Body of pancreas (tissue), 4 donors: ENCODE measurements around the gene SLTM. TPM values are rescaled to one million over a fixed set of nuclear protein-coding genes. Genes with fewer than 3 reads are reported as not detected.
"Not testable (repeated sequence)": the region's sequence is repeated elsewhere in the genome, so short reads cannot be mapped to it uniquely, and the experiment has no call there.

ENCODE experiments used
- ATAC-seq: fragments of 150-250 bp; one replicate; pipeline ENCODE4 v1.9.1; 2016
- DNase-seq, 4 donors: peaks; one replicate each; pipeline ENCODE4 v3.0.0-alpha.2; 2019
- H3K27ac ChIP-seq, 4 donors: fragments of 200-600 bp; sonication (generic); 1 replicate in 3 of 4; 2 replicates in 1 of 4; pipeline versions ENCODE4 v1.5.1 to v1.6.1; 2016 to 2019; ENCODE audit warnings: mild to moderate bottlenecking in 1 of 4, mixed read lengths in 1 of 4, moderate library complexity in 1 of 4
- H3K27me3 ChIP-seq, 2 donors: fragments of 200-600 bp; sonication (generic); one replicate each; pipeline ENCODE4 v1.6.0; 2016; ENCODE audit warnings: mild to moderate bottlenecking in 1 of 2
- H3K36me3 ChIP-seq, 2 donors: fragments of 200-600 bp; sonication (generic); replicated peaks in 1 of 2; 2 replicates each; pipeline ENCODE4 v1.5.1; 2016; ENCODE audit warnings: low read depth in 2 of 2; ENCODE audit not compliant: insufficient read depth in 1 of 2
- H3K4me1 ChIP-seq: fragments of 200-600 bp; sonication (generic); one replicate; pipeline ENCODE4 v1.6.0; 2016
- H3K4me3 ChIP-seq, 2 donors: fragments of 200-600 bp; sonication (generic); 1 replicate in 1 of 2; 2 replicates in 1 of 2; pipeline ENCODE4 v1.5.1; 2016 to 2019
- H3K9me3 ChIP-seq, 3 donors: fragments of 200-600 bp; sonication (generic); 1 replicate in 2 of 3; 2 replicates in 1 of 3; pipeline ENCODE4 v1.5.1; 2016
- POLR2A ChIP-seq, 3 donors: fragments of 450-650 bp; IDR thresholded peaks; one replicate each; pipeline ENCODE4 v1.6.1; 2016; ENCODE audit warnings: antibody characterized with exemption in 3 of 3, mild to moderate bottlenecking in 2 of 3
- WGBS, 2 donors: methylation state at CpG; one replicate each; pipeline ENCODE4 v1.1.5; 2017; 5-methylcytosine and 5-hydroxymethylcytosine counted together
- intact Hi-C: fragments of 100-400 bp; cut with DNase I; formaldehyde crosslinking; loops from one replicate; pipeline ENCODE4 v1.15.1; 2023
- total RNA-seq, 2 donors: library from RNA; depleted of rRNA; stranded (reverse); fragments of >200 nt; gene quantifications; one replicate each; pipeline ENCODE4 v1.1.0, GENCODE V29; 2016
- TF ChIP-seq, protein P1 (sequence below), 7 experiments: fragments of 450-650 bp in 4 of 7; fragments of 200-600 bp in 3 of 7; sonication (generic) in 3 of 7; IDR thresholded peaks; one replicate each; pipeline ENCODE4 v1.5.1; 2016 to 2019; ENCODE audit warnings: antibody characterized with exemption in 7 of 7

The SLTM gene
- total RNA-seq, 2 donors from 2014 or later = 56.0 to 95.3 TPM

DNA sequence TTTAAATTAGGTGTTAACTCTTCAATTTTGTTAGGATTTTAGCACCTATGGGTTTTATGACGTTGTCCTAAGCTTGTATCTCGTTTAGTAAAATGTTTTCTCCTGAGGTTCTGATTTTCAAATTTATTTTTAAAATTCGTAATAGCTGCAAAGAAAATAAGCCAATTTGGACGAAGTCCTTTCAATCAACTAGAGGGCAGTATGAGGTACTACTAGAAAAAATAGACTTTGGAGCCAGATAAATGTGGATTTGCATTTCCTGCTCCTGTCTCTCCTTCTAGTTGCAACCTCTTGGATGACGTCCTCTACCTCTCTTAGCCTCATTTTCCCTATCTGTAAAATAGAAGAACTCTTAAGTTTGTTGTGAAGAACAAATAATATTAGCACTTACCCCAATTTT lies 81.1 kb downstream of the SLTM start:
- H3K36me3 ChIP-seq = peaks cover 0 to 2% of the 10 kb centered on the region in 2 donors
- no peaks in the 10 kb centered on the region for H3K9me3 ChIP-seq
- H3K27ac ChIP-seq = no peak overlapping the region
- 70 to 79% methylated on average over 5 of the region's 5 CpGs for WGBS, 2 donors
- H3K27me3 ChIP-seq = no peaks in the 10 kb centered on the region
- TF ChIP-seq, protein P1, sequence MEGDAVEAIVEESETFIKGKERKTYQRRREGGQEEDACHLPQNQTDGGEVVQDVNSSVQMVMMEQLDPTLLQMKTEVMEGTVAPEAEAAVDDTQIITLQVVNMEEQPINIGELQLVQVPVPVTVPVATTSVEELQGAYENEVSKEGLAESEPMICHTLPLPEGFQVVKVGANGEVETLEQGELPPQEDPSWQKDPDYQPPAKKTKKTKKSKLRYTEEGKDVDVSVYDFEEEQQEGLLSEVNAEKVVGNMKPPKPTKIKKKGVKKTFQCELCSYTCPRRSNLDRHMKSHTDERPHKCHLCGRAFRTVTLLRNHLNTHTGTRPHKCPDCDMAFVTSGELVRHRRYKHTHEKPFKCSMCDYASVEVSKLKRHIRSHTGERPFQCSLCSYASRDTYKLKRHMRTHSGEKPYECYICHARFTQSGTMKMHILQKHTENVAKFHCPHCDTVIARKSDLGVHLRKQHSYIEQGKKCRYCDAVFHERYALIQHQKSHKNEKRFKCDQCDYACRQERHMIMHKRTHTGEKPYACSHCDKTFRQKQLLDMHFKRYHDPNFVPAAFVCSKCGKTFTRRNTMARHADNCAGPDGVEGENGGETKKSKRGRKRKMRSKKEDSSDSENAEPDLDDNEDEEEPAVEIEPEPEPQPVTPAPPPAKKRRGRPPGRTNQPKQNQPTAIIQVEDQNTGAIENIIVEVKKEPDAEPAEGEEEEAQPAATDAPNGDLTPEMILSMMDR (IDR thresholded peaks at IDR 0.05) = peak in 1 of 7 experiments; percentile 21
- no peak for TF ChIP-seq POLR2A (IDR thresholded peaks at IDR 0.05)
- H3K4me1 ChIP-seq = no peaks in the 10 kb centered on the region
- DNase-seq = no peak
- intact Hi-C loops = no loop called here
- ATAC-seq = no peak
- no peak overlapping the region for H3K4me3 ChIP-seq

DNA sequence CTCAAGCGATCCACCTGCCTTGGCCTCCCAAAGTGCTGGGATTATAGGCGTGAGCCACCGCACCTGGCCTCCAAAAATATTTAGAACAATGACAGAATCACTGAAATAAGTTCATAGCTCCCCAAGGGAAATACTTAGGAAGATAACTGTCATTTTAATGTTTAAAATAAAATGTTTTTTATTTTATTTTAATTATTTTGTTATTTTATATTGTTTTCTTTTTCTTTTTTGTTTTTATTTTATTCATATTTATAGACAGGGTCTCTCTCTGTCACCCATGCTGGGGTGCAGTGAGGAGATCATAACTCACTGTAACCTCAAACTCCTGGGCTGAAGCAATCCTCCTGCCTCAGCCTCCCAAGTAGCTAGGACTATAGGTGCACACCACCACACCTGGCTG lies 82.3 kb downstream of the SLTM start:
- H3K4me3 ChIP-seq, H3K27me3 ChIP-seq, H3K36me3 ChIP-seq, DNase-seq, intact Hi-C loops, H3K9me3 ChIP-seq, H3K27ac ChIP-seq, H3K4me1 ChIP-seq, ATAC-seq: not testable (repeated sequence)
- 96 to 100% methylated on average over 3 of the region's 3 CpGs for WGBS, 2 donors

DNA sequence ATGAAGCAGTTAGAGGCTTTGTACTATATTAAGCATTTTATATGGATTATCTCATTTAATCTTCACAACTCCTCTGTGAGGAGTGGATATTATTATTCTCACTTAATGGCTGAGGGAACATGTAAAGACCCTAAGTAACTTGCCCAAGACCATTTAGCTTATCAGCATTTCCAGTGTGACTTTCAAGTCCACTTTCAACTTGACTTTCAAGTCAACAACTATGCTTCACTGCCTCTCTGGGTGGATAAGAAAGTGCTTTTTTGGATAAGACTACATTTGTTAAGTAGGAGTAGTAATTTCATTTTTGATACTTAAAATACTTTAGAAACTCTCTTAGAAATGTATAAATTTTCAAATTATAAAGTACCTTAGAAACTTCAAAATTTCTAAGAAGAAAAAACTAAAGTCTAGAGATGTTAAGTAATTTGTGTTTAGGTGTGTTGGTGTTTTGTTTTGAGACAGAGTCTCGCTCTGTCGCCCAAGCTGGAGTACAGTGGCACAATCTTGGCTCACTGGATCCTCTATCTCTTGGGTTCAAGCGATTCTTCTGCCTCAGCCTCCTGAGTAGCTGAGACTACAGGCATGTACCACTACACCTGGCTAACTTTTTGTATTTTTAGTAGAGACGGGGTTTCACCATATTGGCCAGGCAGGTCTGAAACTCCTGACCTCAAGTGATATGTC lies 90.6 kb downstream of the SLTM start:
- Histone ChIP-seq H3K27ac (no peak overlapping the region), H3K9me3 (no peaks in the 10 kb centered on the region), H3K36me3 (no peaks in the 10 kb centered on the region), H3K27me3 (no peaks in the 10 kb centered on the region), H3K4me3 (no peak overlapping the region), H3K4me1 (no peaks in the 10 kb centered on the region)
- no peak for DNase-seq
- intact Hi-C loops = no loop called here
- TF ChIP-seq, protein P1 (IDR thresholded peaks at IDR 0.05) = no peak
- TF ChIP-seq POLR2A (IDR thresholded peaks at IDR 0.05) = no peak
- ATAC-seq = no peak
- 97 to 99% methylated on average over 4 of the region's 4 CpGs for WGBS, 2 donors

DNA sequence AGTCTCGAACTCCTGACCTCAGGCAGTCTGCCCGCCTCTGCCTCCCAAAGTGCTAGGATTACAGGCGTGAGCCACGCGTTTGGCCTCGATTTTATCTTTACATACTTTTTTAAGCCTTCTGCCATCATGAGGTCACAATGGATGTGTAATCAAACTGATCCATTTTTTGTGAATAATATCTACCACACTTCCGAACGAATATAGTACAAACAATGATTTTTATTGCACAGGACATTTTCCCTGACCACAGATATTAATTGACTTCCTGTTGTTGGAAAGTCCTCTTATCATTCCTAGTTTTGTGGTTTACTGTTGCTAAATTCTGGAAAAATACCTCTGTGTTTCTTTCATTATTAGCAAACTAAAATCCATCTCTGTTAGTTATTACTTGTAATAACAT lies 93.4 kb downstream of the SLTM start:
- ATAC-seq (no peak), DNase-seq (no peak)
- no peak for TF ChIP-seq POLR2A (IDR thresholded peaks at IDR 0.05)
- TF ChIP-seq, protein P1 (IDR thresholded peaks at IDR 0.05) = no peak
- 80 to 88% methylated on average over 8 of the region's 8 CpGs for WGBS, 2 donors
- H3K27ac ChIP-seq = no peak overlapping the region
- no peaks in the 10 kb centered on the region for H3K27me3 ChIP-seq
- intact Hi-C loops = no loop called here
- no peaks in the 10 kb centered on the region for H3K9me3 ChIP-seq
- H3K4me1 ChIP-seq = no peaks in the 10 kb centered on the region
- no peak overlapping the region for H3K4me3 ChIP-seq
- no peaks in the 10 kb centered on the region for H3K36me3 ChIP-seq

DNA sequence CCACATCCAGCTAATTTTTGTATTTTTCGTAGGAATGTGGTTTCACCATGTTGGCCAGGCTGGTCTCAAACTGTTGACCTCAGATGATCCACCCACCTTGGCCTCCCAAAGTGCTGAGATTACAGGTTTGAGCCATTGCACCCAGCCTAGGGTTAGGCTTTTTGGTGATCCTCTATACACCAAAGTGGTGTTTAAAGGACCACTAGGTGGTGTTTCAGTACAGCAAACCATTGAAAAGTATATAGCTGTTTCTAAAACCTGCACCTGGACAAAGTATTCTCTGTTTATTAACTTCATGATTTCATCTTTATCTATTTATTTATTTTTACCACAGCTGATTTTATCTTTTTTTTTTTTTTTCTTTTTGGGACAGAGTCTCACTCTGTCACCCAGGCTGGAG lies 94.0 kb downstream of the SLTM start:
- no peaks in the 10 kb centered on the region for H3K27me3 ChIP-seq
- DNase-seq = no peak
- H3K27ac ChIP-seq = no peak overlapping the region
- no peaks in the 10 kb centered on the region for H3K9me3 ChIP-seq
- intact Hi-C loops = no loop called here
- WGBS, 2 donors = 86 to 93% methylated on average over 1 of the region's 1 CpG
- TF ChIP-seq, protein P1 (IDR thresholded peaks at IDR 0.05) = peak in 4 of 7 experiments; percentile 15 to 40 (median 28)
- no peak for TF ChIP-seq POLR2A (IDR thresholded peaks at IDR 0.05)
- H3K36me3 ChIP-seq = no peaks in the 10 kb centered on the region
- ATAC-seq = peak; percentile 56
- no peaks in the 10 kb centered on the region for H3K4me1 ChIP-seq
- no peak overlapping the region for H3K4me3 ChIP-seq

DNA sequence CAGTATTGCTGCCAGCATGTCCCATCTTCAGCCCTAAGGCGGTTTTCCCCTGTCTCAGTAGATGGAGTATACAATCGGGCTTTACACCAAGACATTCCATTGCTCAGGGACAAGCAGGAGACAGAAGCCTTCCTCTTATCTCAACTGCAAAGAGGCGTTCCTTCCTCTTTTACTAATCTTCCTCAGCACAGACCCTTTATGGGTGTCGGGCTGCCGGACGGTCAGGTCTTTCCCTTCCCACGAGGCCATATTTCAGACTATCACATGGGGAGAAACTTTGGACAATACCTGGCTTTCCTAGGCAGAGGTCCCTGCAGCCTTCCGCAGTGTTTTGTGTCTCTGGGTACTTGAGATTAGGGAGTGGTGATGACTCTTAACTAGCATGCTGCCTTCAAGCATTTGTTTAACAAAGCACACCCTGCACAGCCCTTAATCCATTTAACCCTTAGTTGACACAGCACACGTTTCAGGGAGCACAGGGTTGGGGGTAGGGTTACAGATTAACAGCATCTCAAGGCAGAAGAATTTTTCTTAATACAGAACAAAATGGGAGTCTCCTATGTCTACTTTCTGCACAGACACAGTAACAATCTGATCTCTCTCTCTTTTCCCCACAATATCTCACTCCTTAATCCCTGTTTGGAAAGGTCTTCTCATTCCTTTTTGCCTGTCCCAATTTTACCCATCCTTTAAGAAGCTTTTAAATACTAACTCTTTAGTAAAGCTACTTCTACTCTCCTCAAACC lies 99.6 kb downstream of the SLTM start:
- H3K27me3 ChIP-seq, H3K4me3 ChIP-seq, H3K4me1 ChIP-seq, H3K9me3 ChIP-seq, intact Hi-C loops, DNase-seq, ATAC-seq, H3K27ac ChIP-seq, H3K36me3 ChIP-seq: not testable (repeated sequence)
- WGBS, 2 donors = 68 to 79% methylated on average over 9 of the region's 9 CpGs
